ENCODE results near the gene ALOX5.

Gene ALOX5

GRCh38 chr10:45456233-45456632 is 82.2 kb downstream of the ALOX5 start:
- no peak overlapping the region for H2AK5ac ChIP-seq (ENCODE audit: low read depth, low read length)
- no peak overlapping the region for H3K4ac ChIP-seq (ENCODE audit: low read length)
- DNase-seq (ENCODE audit: low spot score): no peak
- no peak overlapping the region for H2AFZ ChIP-seq (ENCODE audit: low read length)
- H4K8ac ChIP-seq (ENCODE audit: low read depth, low read length): no peak overlapping the region
- H2BK120ac ChIP-seq (ENCODE audit: low read depth, low read length): no peak overlapping the region
- no peak overlapping the region for H3K18ac ChIP-seq (ENCODE audit: low read length)
- WGBS, 2 donors (ENCODE audit: extremely low coverage in 2 of 2, insufficient read length in 2 of 2, insufficient replicate concordance in 1 of 2): no CpG with 5 or more reads among the region's 7 CpGs
- no peak overlapping the region for H3K27ac ChIP-seq (replicated peaks; ENCODE audit: low read length)
- no peak overlapping the region for H3K4me3 ChIP-seq (ENCODE audit: low read length in 2 of 2)
- H2BK5ac ChIP-seq (ENCODE audit: low read length): no peak overlapping the region
- H2BK12ac ChIP-seq (ENCODE audit: low read length): no peak overlapping the region
- no peak overlapping the region for H3K14ac ChIP-seq (ENCODE audit: low read length)
- H3K4me2 ChIP-seq (ENCODE audit: insufficient read depth, low read length, poor library complexity, severe bottlenecking): no peak overlapping the region
- H3K79me1 ChIP-seq (ENCODE audit: low read depth, low read length): peaks cover 2% of the 10 kb centered on the region
- H3K9ac ChIP-seq (ENCODE audit: low read depth, low read length, poor library complexity): no peak overlapping the region
- peaks cover 0 to 2% (median 0%) of the 10 kb centered on the region in 3 experiments for H3K27me3 ChIP-seq (ENCODE audit: control insufficient read depth in 3 of 3, insufficient read depth in 3 of 3, low read depth in 1 of 3, low read length in 3 of 3)
- H2BK15ac ChIP-seq (ENCODE audit: low read length): no peak overlapping the region
- no peak overlapping the region for H3K23ac ChIP-seq (ENCODE audit: low read depth, low read length, poor library complexity)
- no peaks in the 10 kb centered on the region for H3K4me1 ChIP-seq (ENCODE audit: control insufficient read depth in 2 of 2, insufficient read depth in 1 of 2, low read depth in 1 of 2, low read length in 2 of 2)
- H4K91ac ChIP-seq (ENCODE audit: low read depth, low read length, poor library complexity): no peak overlapping the region
- no peaks in the 10 kb centered on the region for H3K9me3 ChIP-seq (replicated peaks in 1 of 2; ENCODE audit: control insufficient read depth in 2 of 2, insufficient read depth in 1 of 2, low read depth in 1 of 2, low read length in 2 of 2)
- H3K36me3 ChIP-seq (replicated peaks in 1 of 2; ENCODE audit: control insufficient read depth in 2 of 2, insufficient read depth in 2 of 2, low read length in 2 of 2): peaks cover 8 to 25% of the 10 kb centered on the region in 2 donors

GRCh38 chr10:45456822-45457221 is 82.8 kb downstream of the ALOX5 start:
- Histone ChIP-seq H3K27ac (replicated peaks; ENCODE audit: low read length) (no peak overlapping the region), H3K4ac (ENCODE audit: low read length) (no peak overlapping the region), H3K36me3 (replicated peaks in 1 of 2; ENCODE audit: control insufficient read depth in 2 of 2, insufficient read depth in 2 of 2, low read length in 2 of 2) (peaks cover 8 to 25% of the 10 kb centered on the region in 2 donors), H3K4me3 (ENCODE audit: low read length in 2 of 2) (no peak overlapping the region), H3K9me3 (replicated peaks in 1 of 2; ENCODE audit: control insufficient read depth in 2 of 2, insufficient read depth in 1 of 2, low read depth in 1 of 2, low read length in 2 of 2) (no peaks in the 10 kb centered on the region), H2BK12ac (ENCODE audit: low read length) (no peak overlapping the region), H3K27me3 (ENCODE audit: control insufficient read depth in 3 of 3, insufficient read depth in 3 of 3, low read depth in 1 of 3, low read length in 3 of 3) (peaks cover 0 to 2% (median 0%) of the 10 kb centered on the region in 3 experiments), H2BK15ac (ENCODE audit: low read length) (no peak overlapping the region), H2AK5ac (ENCODE audit: low read depth, low read length) (no peak overlapping the region), H3K14ac (ENCODE audit: low read length) (no peak overlapping the region), H3K23ac (ENCODE audit: low read depth, low read length, poor library complexity) (no peak overlapping the region), H3K9ac (ENCODE audit: low read depth, low read length, poor library complexity) (no peak overlapping the region), H2BK120ac (ENCODE audit: low read depth, low read length) (no peak overlapping the region), H2BK5ac (ENCODE audit: low read length) (no peak overlapping the region), H4K91ac (ENCODE audit: low read depth, low read length, poor library complexity) (no peak overlapping the region), H3K18ac (ENCODE audit: low read length) (no peak overlapping the region), H3K4me2 (ENCODE audit: insufficient read depth, low read length, poor library complexity, severe bottlenecking) (no peak overlapping the region), H3K79me1 (ENCODE audit: low read depth, low read length) (peaks cover 2% of the 10 kb centered on the region), H2AFZ (ENCODE audit: low read length) (no peak overlapping the region), H4K8ac (ENCODE audit: low read depth, low read length) (no peak overlapping the region), H3K4me1 (ENCODE audit: control insufficient read depth in 2 of 2, insufficient read depth in 1 of 2, low read depth in 1 of 2, low read length in 2 of 2) (no peaks in the 10 kb centered on the region)
- DNase-seq (ENCODE audit: low spot score): no peak
- WGBS, 2 donors (ENCODE audit: extremely low coverage in 2 of 2, insufficient read length in 2 of 2, insufficient replicate concordance in 1 of 2): no CpG with 5 or more reads among the region's 7 CpGs

GRCh38 chr10:45457487-45457886 is 83.5 kb downstream of the ALOX5 start:
- no peak overlapping the region for H2BK5ac ChIP-seq (ENCODE audit: low read length)
- no peak overlapping the region for H4K91ac ChIP-seq (ENCODE audit: low read depth, low read length, poor library complexity)
- H2AK5ac ChIP-seq (ENCODE audit: low read depth, low read length): no peak overlapping the region
- H3K36me3 ChIP-seq (replicated peaks in 1 of 2; ENCODE audit: control insufficient read depth in 2 of 2, insufficient read depth in 2 of 2, low read length in 2 of 2): peaks cover 8 to 25% of the 10 kb centered on the region in 2 donors
- H3K4ac ChIP-seq (ENCODE audit: low read length): no peak overlapping the region
- no peak overlapping the region for H2BK15ac ChIP-seq (ENCODE audit: low read length)
- H3K14ac ChIP-seq (ENCODE audit: low read length): no peak overlapping the region
- no peak overlapping the region for H3K4me2 ChIP-seq (ENCODE audit: insufficient read depth, low read length, poor library complexity, severe bottlenecking)
- WGBS, 2 donors (ENCODE audit: extremely low coverage in 2 of 2, insufficient read length in 2 of 2, insufficient replicate concordance in 1 of 2): no CpG with 5 or more reads among the region's 8 CpGs
- no peak overlapping the region for H2AFZ ChIP-seq (ENCODE audit: low read length)
- DNase-seq (ENCODE audit: low spot score): no peak
- no peaks in the 10 kb centered on the region for H3K9me3 ChIP-seq (replicated peaks in 1 of 2; ENCODE audit: control insufficient read depth in 2 of 2, insufficient read depth in 1 of 2, low read depth in 1 of 2, low read length in 2 of 2)
- peaks cover 2% of the 10 kb centered on the region for H3K79me1 ChIP-seq (ENCODE audit: low read depth, low read length)
- H2BK12ac ChIP-seq (ENCODE audit: low read length): no peak overlapping the region
- no peak overlapping the region for H3K4me3 ChIP-seq (ENCODE audit: low read length in 2 of 2)
- H4K8ac ChIP-seq (ENCODE audit: low read depth, low read length): no peak overlapping the region
- H3K27me3 ChIP-seq (ENCODE audit: control insufficient read depth in 3 of 3, insufficient read depth in 3 of 3, low read depth in 1 of 3, low read length in 3 of 3): peaks cover 0 to 2% (median 0%) of the 10 kb centered on the region in 3 experiments
- no peak overlapping the region for H3K9ac ChIP-seq (ENCODE audit: low read depth, low read length, poor library complexity)
- H3K27ac ChIP-seq (replicated peaks; ENCODE audit: low read length): no peak overlapping the region
- H3K4me1 ChIP-seq (ENCODE audit: control insufficient read depth in 2 of 2, insufficient read depth in 1 of 2, low read depth in 1 of 2, low read length in 2 of 2): no peaks in the 10 kb centered on the region
- H3K18ac ChIP-seq (ENCODE audit: low read length): no peak overlapping the region
- H3K23ac ChIP-seq (ENCODE audit: low read depth, low read length, poor library complexity): no peak overlapping the region
- no peak overlapping the region for H2BK120ac ChIP-seq (ENCODE audit: low read depth, low read length)

- Histone ChIP-seq H3K27ac (replicated peaks; ENCODE audit: low read length) (no peak overlapping the region), H3K18ac (ENCODE audit: low read length) (no peak overlapping the region), H2BK15ac (ENCODE audit: low read length) (no peak overlapping the region), H3K4me3 (ENCODE audit: low read length in 2 of 2) (no peak overlapping the region), H3K4me2 (ENCODE audit: insufficient read depth, low read length, poor library complexity, severe bottlenecking) (no peak overlapping the region), H4K91ac (ENCODE audit: low read depth, low read length, poor library complexity) (no peak overlapping the region), H4K8ac (ENCODE audit: low read depth, low read length) (no peak overlapping the region), H2AFZ (ENCODE audit: low read length) (no peak overlapping the region), H2BK120ac (ENCODE audit: low read depth, low read length) (no peak overlapping the region), H3K36me3 (replicated peaks in 1 of 2; ENCODE audit: control insufficient read depth in 2 of 2, insufficient read depth in 2 of 2, low read length in 2 of 2) (peaks cover 8 to 25% of the 10 kb centered on the region in 2 donors), H3K9ac (ENCODE audit: low read depth, low read length, poor library complexity) (no peak overlapping the region), H2BK5ac (ENCODE audit: low read length) (no peak overlapping the region), H3K9me3 (replicated peaks in 1 of 2; ENCODE audit: control insufficient read depth in 2 of 2, insufficient read depth in 1 of 2, low read depth in 1 of 2, low read length in 2 of 2) (no peaks in the 10 kb centered on the region), H3K27me3 (ENCODE audit: control insufficient read depth in 3 of 3, insufficient read depth in 3 of 3, low read depth in 1 of 3, low read length in 3 of 3) (no peaks in the 10 kb centered on the region), H2BK12ac (ENCODE audit: low read length) (no peak overlapping the region), H3K4me1 (ENCODE audit: control insufficient read depth in 2 of 2, insufficient read depth in 1 of 2, low read depth in 1 of 2, low read length in 2 of 2) (peaks cover 0 to 2% of the 10 kb centered on the region in 2 donors), H3K4ac (ENCODE audit: low read length) (no peak overlapping the region), H3K23ac (ENCODE audit: low read depth, low read length, poor library complexity) (no peak overlapping the region), H3K79me1 (ENCODE audit: low read depth, low read length) (no peaks in the 10 kb centered on the region), H2AK5ac (ENCODE audit: low read depth, low read length) (no peak overlapping the region), H3K14ac (ENCODE audit: low read length) (no peak overlapping the region)
- WGBS, 2 donors (ENCODE audit: extremely low coverage in 2 of 2, insufficient read length in 2 of 2, insufficient replicate concordance in 1 of 2): no CpG with 5 or more reads among the region's 6 CpGs
- DNase-seq (ENCODE audit: low spot score): no peak
These were observed 86.3 kb downstream of the ALOX5 start for GRCh38 chr10:45460235-45460878.
